AG20443 (cell line): ENCODE measurements around the gene NUP205.
"Not testable (repeated sequence)": the region's sequence is repeated elsewhere in the genome, so short reads cannot be mapped to it uniquely, and the experiment has no call there.

Source experiments
- DNase-seq: peaks from one replicate; pipeline ENCODE4 v3.0.0; 2012; ENCODE audit warnings: low spot score, mixed read lengths

NUP205 gene

GRCh38 chr7:135620980-135621850 is 63.5 kb downstream of the NUP205 start:
- DNase-seq, result peak; percentile 76

DNA sequence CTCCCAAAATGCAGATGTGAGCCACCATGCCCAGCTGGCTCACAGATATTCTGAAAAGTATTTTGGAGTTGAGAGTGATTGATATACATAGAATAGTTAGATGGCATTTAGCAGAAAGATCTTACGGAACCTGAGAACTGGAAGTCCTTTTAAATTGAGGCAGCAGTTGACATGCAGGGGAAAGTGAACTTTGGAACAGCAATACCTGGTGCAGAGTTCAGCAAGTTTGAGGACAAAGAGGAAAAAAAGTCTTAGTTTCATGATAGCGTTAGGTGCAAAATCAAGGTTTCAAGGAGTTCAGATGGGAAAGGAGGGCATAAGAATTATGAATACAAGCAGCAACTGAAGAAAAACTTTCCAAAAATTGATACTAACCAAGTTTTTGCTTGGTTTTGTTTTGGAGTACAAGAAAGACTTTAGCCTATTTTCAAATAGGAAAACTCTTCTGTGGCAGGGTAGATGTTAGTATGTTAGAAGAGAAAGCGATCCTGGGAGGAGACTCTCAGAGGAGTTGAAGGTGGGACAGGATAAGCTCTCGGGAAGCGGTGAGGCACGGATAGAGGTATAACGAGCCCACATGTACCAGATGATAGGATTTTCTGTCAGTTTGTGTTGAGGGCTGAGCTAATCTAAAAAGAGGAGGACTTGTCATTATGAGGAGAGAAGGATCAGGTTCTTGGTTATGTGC is 76.6 kb downstream of the NUP205 start:
- DNase-seq, result no peak

DNA sequence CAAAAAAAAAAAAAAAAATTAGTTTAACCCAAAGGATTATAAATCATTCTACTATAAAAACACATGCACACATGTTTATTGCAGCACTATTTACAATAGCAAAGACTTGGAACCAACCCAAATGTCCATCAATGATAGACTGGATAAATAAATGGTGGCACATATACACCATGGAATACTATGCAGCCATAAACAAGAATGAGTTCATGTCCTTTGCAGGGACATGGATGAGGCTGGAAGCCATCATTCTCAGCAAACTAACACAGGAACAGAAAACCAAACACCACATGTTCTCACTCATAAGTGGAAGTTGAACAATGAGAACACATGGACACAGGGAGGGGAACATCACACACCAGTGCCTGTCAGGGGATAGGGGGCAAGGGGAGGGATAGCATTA is 82.0 kb downstream of the NUP205 start:
- DNase-seq, result not testable (repeated sequence)

DNA sequence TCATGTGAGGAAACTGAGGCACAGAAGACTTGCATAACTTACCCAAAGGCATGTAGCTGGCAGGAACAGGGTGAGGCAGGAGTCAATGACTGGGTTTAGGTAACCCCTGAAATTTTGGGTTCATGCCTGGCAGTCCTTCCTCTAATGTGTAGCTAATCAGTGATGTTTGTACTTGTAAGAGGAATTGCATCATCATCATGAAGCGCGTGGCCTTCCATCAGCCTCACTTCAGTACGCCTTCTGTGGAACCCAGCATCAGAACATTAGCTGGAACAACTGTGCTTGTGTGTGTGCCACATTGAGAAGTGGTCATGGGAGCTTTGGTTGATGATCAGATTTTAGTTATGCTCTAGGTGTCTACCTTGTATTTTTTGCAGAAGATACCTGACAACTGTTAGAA is 86.4 kb downstream of the NUP205 start:
- DNase-seq, result no peak

GRCh38 chr7:135644729-135645128 is 87.0 kb downstream of the NUP205 start:
- no peak for DNase-seq

DNA sequence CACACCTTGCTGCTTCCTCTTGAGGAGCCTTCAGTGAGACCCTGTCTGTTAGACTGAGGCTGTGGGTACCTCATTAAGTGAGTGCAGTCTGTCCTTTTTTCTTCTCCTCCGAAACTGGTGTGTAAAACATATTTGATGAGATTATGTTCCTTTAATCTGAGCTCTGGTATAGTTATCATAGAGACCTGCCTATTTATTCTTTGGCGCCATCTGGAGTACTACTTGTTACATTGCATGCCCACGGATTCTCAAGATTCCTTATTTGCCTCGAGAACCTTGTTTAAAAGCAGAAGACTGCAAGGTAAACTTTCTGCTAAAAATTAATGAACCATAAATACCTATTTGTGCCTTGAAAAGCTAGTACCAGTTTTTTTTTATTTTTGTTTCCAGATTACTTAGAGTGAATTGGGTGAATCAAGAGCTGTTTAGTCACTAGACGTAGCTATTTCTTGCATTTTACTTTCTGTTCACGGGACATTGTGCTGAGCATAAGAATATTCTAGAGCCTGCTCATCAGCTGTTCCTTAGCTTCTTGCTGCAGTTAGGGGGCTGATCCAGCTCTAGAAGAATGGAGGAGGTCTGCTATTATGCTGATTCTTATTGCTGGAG is 87.7 kb downstream of the NUP205 start:
- peak; percentile 56 for DNase-seq

- no peak for DNase-seq
Observed at GRCh38 chr7:135647755-135648154, 90.0 kb downstream of the NUP205 start.

GRCh38 chr7:135648235-135648634 is 90.5 kb downstream of the NUP205 start:
- DNase-seq, result no peak

DNA sequence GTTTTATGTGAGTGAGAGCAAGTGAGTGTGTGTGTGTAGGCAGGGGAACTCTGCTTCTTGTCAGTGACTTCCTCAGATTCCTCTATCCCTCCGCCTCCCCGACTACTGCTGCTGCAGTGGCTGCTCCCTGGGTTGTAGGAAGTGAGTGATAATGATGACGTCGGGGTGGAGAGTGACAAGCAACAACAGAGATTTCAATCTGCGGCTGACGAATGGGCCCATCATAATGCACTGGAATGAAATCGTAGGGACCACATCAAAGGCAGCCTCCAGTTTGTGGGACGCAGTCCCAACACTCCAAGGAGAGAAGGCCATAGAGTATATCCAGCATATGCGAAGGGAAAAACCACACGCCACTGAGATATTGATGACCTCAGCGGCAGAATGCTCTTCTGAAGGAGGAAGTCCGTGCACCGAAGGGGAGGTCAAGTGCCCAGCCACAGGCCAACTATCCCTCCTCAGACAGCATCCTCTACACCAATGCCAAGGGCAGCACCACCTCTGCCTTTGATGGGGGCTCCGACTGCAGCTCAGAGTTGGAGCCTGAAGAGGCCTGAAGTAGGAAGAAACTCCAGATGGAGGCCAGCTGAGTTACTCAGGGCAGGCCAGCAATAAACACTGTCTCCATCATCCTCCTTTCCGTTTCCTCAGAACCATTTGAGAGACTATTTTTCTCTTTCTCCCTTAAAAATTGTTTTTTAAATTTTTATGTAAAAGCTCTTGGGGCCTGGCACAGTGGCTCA is 93.3 kb downstream of the NUP205 start:
- peak; percentile 51 for DNase-seq

DNA sequence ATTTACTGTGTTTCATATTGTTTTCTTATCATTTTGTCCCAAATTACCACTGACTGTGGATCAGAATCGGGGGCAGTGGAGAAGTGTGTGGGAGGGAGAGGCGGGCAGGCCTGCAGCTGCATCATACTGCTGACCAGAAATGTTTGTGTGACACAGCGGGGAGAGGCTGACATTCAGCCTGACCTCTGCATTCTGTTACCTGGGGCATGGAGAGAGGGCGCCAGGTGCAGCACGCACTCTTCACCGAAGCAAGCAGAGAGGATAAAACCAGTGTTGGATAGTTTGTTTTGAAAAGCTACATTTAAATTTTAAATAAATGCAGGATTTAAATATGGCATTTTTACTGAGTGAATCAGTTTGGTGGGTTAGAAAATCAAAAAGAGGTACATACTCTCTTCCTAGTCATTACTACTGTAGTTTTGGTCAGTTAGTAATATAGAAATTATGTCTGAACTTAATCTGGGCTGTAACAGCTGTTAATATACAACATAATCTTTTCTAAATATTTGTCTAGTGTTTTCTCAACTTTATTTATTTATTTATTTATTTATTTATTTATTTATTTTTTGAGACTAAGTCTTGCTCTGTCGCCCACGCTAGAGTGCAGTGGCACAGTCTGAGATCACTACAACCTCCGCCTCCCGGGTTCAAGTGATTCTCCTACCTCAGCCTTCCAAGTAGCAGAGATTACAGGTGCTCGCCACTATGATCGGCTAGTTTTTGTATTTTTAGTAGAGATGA is 95.8 kb downstream of the NUP205 start:
- DNase-seq, result no peak

GRCh38 chr7:135658564-135658963 is 100.8 kb downstream of the NUP205 start:
- DNase-seq, result no peak

DNA sequence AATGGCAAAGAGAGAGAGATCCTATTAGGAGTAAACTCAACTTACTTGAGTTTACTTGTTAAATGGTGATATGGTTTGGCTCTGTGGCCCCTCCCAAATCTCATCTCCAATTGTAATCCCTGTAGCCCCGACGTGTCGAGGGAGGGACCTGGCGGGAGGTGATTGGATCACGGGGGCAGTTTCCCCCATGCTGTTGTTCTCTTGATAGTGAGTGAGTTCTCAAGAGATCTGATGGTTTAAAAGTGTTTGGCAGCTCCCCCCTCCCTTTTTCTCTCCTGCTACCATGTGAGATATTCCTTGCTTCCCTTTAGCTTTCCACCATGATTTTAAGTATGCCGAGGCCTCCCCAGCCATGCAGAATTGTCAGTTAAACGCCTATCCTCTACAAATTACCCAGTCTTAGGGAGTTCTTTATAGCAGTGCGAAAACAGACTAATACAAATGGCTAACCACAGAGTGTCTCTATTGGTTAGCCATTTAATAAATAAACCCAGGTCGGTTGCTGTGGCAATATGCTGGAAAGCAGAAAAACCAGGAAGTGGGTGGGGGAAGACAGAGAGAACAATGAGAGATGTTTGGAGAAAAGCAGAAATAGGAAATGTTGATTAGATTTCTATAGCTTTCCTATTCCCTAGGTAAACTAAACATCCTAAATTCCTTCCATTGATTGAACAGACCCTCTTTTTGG is 101.6 kb downstream of the NUP205 start:
- no peak for DNase-seq

GRCh38 chr7:135661311-135662122 is 103.8 kb downstream of the NUP205 start:
- no peak for DNase-seq

DNA sequence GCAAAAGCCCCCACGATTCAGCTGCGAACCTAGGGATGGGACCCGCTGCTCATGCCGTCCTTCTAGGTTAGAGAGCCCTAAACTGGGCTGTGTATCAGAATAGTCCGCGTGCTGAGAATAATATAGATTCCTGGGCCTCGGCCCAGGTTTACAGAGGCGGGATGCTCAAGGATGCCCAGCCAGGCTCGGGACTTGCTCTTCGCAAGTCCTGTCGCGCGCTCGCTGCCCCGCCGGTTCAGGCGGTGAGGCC is 104.3 kb downstream of the NUP205 start:
- DNase-seq, result no peak

- DNase-seq, result peak; percentile 98
Observed at GRCh38 chr7:135662373-135663114, 104.8 kb downstream of the NUP205 start, which contains the start of gene STMP1. Gene STMP1, plus strand, starts transcription at chr7:135662514.

DNA sequence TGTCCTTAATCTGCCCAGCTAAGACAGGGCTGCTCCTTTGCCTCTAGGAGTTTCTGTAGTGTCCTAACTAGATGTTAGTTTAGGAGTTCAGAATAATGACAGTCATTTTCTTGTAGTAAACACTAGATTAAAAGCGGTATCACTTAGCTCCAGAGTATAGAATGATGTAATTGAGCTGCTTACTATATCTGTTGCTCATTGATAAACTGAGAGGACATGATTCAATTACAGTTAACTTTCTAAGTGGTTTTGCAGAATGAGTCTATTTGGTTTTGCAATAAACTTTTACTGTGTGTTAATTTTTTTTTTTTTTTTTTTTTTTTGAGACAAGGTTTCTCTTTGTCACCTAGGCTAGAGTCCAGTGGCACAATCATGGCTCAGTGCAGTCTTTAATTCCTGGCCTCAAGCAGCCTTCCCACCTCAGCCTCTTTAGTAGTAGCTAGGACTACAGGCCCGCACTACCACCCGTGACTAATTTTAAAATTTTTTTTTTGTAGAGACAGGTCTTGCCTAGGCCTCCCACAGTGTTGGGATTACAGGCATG is 106.4 kb downstream of the NUP205 start:
- DNase-seq, result no peak

DNA sequence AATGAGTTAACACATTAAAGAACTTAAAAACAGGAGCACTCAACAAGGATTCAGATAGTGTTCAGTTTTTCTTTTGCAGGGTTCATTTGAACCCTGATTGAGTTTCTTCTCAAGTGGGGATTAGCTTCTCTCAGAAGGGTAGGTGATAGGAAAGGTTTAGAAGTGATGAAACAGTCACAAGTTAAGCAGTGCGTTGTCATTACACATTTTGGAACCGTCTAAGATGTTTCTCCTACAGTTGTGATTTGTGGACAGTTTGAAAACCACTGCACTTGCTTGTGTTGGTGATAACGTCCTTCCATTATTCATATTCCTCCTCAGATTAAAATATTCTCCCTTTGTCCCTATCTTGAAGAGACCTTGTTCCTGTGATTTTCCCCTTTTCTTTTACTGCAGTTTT is 107.3 kb downstream of the NUP205 start:
- DNase-seq, result no peak

GRCh38 chr7:135666156-135666555 is 108.4 kb downstream of the NUP205 start:
- DNase-seq, result no peak

DNA sequence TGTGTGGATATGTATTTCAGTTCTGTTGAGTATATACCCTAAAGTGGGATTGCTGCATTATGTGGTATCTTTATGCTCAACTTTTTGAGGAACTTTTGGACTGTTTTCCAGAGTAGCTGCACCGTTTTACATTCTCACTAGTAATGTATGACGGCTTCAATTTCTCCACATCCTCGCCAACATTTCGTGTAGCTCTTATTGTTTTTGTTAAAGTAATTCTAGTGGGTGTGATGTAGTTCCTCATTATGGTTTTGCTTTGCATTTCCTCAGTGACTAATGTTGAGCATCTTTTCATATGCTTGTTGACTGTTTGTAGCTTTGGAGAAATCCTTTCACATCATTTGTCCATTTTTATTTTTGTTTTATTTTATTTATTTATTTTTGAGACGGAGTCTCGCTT is 109.1 kb downstream of the NUP205 start:
- no peak for DNase-seq
